ENCODE measurements around the gene EYS. TPM values are rescaled to one million over a fixed set of nuclear protein-coding genes. Genes with fewer than 3 reads are reported as not detected.

Gene EYS
- total and polyA plus RNA-seq, 9 of the 15 experiments (the other 6 are each of a cell fraction or from before 2014, with no cell fraction given), result 0.03 to 0.36 (median 0.10) TPM; not detected in 2

- TF ChIP-seq TAF15 (IDR thresholded peaks at IDR 0.05; ENCODE audit: low read depth, low read length) (no peak), L3MBTL2 (IDR thresholded peaks at IDR 0.05) (no peak), THAP7 (CRISPR knock-in tag; IDR thresholded peaks at IDR 0.05) (no peak), EZH2 (IDR thresholded peaks at IDR 0.05; ENCODE audit: borderline replicate concordance, low read depth, low read length) (no peak), FOXK1 (CRISPR knock-in tag; IDR thresholded peaks at IDR 0.05; ENCODE audit: borderline replicate concordance) (no peak), SRSF9 (IDR thresholded peaks at IDR 0.05; ENCODE audit: borderline replicate concordance, low read depth, low read length) (no peak), ZMIZ1 (IDR thresholded peaks at IDR 0.05; ENCODE audit: low read depth in 2 of 2, low read length in 2 of 2) (no peak), MNT (conservative IDR thresholded peaks at IDR 0.05) (no peak), CXXC5 (CRISPR knock-in tag; IDR thresholded peaks at IDR 0.05) (no peak), ATF7 (IDR thresholded peaks at IDR 0.05) (no peak), ZNF253 (CRISPR knock-in tag; conservative IDR thresholded peaks at IDR 0.05) (no peak)
Observed at GRCh38 chr6:63858691-63859090, 1848.3 kb downstream of the EYS start (continued).
